Tongue (tissue), 2 donors: ENCODE data around the gene ANTXR1. TPM values are rescaled to one million over a fixed set of nuclear protein-coding genes. Genes with fewer than 3 reads are reported as not detected.
"Not testable (repeated sequence)": the region's sequence is repeated elsewhere in the genome, so short reads cannot be mapped to it uniquely, and the experiment has no call there.

Experiments
- DNase-seq: peaks from one replicate; pipeline ENCODE4 v3.0.0-alpha.2; 2015
- total RNA-seq: library from RNA; depleted of rRNA; stranded (reverse); fragments of >200 nt; gene quantifications from one replicate; pipeline ENCODE4 v1.2.3, GENCODE V29; 2014

ANTXR1 gene
- total RNA-seq, 1 donor from 2014 or later, result 104 TPM

DNA sequence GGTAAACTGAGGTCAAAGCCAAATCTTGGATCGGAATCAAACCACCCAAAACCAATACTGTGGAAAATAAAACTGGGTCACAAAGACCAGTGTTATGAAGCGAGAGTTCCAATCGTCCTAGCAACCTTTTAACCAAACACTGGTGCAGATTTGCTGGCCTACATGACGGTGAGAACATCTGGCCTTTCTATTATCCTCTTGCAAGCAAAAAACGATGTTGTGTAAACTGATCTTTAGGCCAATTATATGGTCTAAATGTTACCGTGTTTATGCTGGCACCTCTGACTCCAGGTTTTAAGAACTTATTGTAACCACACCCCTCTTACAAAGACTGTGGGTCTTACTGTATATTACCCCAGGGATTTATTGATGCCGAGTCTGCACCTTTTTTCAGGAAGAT lies 228.1 kb downstream of the ANTXR1 start:
- DNase-seq, result peak; percentile 86

DNA sequence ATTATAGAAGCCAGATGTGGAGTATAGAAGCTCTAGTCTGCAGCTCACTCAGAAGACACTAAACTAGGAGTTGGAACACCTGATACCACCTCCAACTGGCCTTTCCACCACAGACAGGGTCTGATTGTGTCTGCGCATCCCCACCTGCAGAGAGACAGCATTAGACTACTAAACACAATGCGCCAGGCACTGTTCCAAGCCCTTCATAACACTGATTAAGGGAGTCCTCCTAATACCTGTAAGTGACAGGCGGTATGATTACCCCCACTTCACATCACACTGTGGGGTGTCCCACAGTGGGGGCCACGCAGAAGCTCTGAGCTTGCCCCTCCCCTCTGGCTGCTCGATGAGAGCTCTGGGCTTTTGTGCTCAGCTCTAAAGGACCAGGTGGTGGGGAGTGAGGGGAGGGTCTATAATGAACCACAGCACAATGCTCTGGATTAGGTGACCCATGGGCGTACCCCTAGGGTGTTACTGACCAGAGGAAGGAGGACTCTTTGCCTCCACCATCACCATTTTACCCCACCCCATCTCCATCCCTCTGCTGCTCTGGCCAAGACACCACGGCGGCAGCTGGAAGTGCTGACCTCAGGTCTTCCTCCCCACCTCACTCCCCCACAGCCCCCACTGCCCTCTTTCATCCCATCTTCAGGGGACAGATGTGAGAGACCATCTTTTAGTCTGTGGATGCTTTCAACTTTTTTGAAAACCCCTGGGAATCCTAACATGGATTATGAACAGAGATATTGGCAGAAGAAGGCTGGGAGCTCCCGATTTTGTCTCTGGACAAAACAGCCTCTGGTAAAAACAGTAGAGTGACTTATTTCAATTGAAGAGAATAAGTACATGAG lies 228.9 kb downstream of the ANTXR1 start:
- peak; percentile 36 for DNase-seq

DNA sequence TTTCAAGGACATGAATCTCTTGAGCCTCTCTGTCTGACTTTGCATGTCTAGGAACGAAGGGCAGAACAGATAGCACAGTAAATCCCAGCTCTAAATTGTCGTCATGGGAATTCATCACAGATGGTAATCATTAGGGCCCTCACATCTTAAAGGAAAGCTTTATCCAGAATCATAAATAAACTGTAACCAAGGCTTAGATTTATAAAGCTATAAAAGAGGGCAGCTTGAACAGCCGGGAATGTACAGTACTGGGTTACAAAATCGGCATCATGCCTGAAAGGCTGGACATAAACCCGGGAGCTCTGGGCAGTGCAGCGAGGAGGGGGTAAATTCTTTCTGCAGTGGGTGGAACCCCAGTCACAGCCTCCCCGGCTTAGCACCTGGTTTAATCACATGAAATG lies 229.7 kb downstream of the ANTXR1 start:
- peak; percentile 89 for DNase-seq

DNA sequence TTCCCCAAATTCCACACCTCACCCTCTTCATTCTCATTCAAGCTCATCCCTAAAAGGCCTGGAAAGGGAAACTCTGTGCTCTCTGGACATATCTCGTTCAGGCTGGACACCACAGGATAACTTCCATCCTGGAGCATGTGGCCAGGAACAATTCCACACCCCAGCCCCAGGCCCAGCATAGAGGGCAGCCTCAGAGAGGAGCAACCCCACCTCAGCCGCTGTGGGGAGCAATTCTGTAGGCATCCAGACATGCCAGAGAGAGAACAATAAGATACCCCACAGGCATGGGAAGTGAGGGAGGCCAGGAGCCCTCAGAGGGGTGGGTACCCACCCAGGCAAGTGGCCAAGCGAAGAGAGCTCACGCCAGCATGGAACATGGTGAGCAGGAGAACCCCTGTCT lies 230.7 kb downstream of the ANTXR1 start:
- no peak for DNase-seq

DNA sequence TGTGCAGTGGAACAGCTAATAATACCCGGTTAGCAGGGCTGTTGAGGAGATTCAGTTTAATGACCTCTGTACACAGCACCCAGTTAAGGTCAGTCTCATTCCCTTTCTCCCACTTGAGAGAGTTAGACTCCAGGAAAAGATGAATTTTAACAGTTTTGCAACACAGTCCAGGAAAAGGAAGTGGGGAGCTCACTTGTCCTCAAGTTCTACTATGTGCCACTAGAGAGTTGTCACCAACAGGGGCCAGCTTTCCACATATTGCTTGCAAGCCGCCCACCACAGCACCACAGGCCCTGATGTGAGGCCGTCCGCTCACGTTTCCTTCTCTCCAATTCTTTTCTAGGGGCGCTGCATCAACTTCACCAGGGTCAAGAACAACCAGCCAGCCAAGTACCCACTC lies 231.9 kb downstream of the ANTXR1 start:
- DNase-seq, result no peak

DNA sequence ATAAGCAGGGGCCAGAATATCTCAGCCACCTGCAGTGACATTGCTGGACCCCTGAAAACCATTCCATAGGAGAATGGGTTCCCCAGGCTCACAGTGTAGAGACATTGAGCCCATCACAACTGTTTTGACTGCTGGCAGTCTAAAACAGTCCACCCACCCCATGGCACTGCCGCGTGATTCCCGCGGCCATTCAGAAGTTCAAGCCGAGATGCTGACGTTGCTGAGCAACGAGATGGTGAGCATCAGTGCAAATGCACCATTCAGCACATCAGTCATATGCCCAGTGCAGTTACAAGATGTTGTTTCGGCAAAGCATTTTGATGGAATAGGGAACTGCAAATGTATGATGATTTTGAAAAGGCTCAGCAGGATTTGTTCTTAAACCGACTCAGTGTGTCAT lies 234.6 kb downstream of the ANTXR1 start:
- DNase-seq, result no peak

DNA sequence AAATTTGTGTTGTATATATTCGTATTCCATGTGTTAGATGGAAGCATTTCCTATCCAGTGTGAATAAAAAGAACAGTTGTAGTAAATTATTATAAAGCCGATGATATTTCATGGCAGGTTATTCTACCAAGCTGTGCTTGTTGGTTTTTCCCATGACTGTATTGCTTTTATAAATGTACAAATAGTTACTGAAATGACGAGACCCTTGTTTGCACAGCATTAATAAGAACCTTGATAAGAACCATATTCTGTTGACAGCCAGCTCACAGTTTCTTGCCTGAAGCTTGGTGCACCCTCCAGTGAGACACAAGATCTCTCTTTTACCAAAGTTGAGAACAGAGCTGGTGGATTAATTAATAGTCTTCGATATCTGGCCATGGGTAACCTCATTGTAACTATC lies 235.3 kb downstream of the ANTXR1 start:
- no peak for DNase-seq

DNA sequence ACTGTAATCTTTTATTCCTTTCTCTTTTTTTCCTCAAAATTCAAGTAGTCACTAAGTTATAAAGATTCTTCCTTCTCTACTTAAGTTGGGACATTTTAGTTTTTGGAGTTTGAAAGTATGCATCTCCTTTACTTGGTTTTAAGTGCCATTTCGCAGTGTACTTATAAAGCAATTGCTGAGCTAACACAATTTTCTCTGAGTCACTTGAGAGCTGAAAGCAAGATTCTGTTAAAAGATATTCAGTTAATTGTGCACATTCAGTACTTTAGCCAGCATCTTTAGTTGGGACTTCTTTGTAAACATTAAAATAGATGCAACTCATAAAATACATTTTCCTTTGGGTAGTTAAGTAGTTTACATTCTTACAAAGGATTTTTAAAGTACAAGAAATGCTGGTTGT lies 238.0 kb downstream of the ANTXR1 start:
- DNase-seq, result no peak

DNA sequence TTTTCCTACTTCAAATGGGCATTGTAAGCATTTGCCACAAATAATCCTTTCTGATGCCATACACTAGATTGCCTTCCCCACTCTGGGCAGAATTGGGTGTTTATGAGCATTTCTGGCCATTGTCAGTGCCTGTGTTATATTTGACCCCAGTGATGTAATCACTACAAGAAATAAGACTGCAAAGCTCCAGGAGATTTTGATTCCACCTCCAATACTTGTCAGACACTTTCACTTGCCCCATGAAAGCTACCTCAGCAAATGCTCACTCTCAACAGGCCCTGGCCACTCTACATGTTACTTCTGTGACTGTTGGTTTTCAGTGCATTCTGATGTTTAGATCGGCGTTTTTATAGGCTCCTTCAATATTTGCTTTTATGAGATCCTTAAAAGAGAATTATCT lies 239.0 kb downstream of the ANTXR1 start:
- DNase-seq, result no peak

DNA sequence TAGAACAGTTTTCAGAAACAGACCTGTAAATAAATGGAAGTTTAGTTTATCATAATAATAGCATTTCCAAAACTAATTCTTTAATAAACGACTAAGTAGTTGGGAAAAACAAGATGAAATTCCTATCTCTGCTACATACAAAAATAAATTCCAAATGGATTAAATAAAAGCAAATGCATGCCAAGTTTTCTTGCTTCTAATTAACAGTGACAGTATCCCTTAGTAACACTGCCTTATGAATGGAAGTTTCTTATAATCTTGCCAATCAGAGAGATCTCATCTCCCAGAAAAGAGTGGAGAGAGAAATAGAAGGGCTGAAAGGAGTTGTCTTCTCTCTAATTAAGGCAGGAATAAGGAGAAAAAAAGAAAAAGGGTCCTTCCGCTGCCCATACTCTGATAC lies 240.1 kb downstream of the ANTXR1 start:
- peak; percentile 57 for DNase-seq

DNA sequence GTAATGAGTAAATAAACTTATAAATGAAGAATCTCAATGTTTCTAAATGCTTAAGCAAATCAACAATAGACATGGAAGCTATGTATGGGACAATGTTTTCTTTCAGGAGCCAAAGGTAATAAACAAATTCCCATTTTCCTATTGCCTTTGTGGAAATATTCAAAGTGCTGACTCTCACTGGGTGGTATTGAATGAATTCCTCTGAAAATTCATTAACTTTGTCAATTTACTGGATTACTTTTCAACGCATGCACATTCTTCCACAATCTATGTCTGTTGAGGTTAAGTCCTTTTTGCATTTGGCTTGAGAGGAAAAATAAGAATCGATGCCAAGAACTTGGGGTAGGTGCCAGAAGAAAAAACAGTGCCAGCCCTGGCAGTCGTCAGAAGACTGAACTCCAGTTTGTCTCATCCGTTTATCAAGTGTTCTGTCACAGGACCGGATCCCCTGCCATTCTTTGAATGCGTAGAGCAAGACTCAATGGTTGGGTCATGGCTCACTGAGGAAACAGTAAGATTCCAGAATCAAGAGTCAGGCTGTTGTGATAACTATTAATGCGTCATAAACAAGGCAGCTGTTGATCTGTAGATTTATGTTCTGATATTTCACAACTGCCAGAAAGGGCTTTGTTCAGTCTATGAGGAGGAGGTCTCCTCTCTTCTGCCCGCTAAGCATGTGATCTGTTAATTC lies 240.8 kb downstream of the ANTXR1 start:
- DNase-seq, result peak; percentile 85

DNA sequence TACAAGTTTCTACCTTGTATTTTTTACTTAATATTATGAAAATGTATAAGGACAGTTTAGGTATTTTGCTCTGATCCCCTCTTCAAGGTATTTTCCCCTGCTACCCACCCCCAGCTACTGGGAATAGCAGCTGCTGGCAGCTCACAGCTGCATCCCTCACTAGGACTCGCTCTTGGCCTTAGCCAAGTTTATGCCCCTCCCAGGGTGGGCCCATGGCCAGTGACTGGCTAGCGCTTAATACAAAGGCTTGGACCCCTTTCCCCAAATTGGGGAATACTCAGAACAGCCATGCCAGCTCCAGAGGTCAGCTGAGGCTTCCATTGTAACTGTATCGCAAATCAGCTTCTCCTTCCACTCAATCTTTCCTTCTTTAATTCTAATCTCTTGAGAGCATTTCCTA lies 242.8 kb downstream of the ANTXR1 start:
- DNase-seq, result peak; percentile 87

DNA sequence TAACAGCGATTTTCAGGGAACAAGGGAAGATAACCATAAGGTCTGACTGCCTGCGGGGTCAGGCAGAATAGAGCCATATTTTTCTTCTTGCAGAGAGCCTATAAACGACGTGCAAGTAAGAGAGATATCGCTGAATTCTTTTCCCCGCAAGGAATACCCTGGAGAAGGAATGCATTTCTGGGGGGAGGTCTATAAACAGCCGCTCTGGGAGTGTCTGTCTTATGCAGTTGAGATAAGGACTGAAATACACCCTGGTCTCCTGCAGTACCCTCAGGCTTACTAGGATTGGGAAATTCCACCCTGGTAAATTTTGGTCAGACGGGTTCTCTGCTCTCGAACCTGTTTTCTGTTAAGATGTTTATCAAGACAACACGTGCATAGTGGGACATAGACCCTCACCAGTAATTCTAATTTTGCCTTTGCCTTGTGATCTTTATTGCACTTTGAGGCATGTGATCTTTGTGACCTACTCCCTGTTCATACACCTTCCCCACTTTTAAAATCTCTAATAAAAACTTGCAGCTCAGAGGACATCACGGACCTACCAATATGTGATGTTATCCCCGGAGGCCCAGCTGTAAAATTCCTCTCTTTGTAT lies 247.1 kb downstream of the ANTXR1 start:
- not testable (repeated sequence) for DNase-seq

DNA sequence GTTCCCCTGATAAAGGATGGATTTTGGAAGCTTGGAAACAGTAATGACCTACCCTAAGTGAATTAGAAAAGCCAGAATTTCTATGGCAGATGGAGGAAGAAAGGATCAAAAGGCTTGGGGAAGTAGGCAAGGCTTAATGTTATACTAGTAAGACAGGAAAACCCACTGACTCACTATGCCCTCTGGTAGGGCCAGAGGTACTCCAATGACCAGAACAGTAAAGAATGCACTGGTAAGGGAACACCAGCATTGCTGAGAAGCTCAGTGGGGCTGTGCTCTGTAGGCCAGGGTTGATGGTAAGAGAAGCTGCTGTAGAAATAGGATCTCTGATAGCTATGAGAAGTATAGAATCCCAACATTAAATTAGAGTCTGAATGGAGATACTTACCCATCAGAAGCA lies 247.7 kb downstream of the ANTXR1 start:
- DNase-seq, result no peak

DNA sequence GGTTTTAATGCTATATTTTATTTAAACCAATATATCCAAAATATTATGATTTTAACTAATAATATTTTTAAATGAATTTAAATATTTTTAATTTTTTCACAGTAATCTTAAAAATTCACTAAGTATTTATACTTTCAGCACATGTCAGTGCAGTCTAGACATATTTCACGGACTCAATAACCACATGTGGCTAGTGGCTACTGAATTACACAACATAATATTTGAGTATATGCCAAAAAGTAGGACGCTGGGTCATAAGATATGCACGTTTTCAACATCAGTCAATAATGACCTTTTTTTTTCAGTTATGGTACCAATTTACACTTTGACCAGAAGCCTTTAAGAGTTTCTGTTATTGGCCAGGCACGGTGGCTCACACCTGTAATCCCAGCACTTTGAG lies 256.4 kb downstream of the ANTXR1 start:
- DNase-seq, result no peak

DNA sequence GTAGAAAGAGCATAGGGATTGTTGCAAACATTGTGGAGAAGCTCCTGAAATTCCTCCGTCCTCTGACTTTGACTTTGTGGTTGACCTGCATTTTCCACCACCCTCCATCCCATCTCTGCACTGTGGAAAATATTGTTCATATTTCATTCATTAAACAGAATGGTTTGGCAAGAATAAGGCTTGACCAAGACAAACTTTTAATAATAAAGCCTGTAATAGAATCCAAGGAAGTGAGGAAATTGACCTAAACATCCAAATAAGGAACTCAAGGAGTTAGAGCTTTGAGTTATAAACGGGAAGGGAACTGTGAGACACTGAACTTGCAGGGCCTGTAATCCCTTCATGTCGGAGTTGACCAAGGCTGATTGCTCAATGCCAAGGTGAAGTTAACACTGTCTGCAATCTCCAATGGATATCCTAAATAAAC lies 258.9 kb downstream of the ANTXR1 start:
- DNase-seq, result no peak

DNA sequence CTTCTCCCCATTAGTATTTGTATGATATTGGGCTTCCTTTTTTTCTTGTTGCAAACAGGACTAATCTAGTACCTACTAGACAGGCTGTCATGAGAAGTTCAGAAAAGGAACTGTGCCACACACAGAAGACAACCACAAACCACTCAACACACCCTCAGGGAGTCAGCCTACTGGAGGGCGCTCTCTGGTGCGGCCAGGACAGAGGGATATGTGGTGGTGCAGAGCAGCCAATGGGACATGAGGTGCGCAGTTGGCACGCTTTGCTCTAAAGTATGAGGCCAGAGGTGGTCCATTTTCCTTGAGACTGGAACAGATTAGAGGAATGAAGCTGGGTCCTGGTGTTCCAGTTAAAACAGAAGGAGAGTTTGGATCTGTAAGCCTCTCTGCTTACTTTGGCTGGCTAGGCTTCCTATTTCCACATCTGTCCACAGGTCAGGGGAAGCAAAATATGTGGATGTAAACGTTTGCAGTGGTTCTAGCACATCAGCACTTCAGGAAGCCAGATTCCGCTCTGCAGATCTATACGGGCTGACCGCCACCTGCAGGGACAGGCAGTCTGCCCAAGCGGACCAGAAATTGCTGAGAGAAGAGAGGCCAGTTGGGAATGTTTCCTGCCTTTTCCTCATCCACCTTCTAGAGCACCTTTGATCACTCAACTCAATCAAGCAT lies 260.0 kb downstream of the ANTXR1 start:
- peak; percentile 68 for DNase-seq

DNA sequence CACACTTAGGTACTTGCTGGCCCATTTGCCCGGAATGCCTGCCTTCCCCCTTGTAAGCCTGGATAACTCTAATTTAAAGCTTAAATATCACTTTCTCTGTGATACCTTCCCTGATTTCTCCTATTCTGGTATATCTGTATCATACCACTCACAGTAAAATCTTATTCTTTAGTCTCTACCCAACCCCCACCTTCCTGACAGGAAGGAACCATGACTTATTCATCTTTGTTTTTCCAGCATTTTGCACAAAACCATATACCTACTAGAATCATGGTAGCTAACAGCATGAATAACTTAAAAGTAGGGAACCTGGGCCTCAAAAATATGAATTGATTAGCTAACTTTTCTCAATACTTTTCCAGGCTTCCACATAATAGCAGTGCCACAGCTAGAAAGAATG lies 262.5 kb downstream of the ANTXR1 start:
- no peak for DNase-seq

DNA sequence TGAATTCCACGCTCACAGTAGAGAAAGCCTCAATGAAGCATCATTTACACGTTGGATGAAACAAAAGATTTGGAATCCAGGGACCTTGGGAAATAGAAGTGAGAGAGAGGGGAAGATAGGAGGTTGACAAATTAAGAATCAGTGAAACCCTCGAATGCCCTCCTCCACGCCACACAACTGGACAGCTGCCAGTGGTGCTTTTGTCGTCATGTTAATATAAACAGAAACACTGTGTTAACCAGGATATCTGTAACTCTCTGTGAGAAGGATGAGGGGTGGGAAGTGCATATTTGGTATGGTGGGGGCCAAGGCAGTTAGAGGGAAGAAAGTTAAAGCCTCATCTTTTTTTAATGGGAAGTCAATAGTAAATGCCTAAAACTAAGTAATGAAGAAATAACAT lies 265.4 kb downstream of the ANTXR1 start:
- peak; percentile 33 for DNase-seq

DNA sequence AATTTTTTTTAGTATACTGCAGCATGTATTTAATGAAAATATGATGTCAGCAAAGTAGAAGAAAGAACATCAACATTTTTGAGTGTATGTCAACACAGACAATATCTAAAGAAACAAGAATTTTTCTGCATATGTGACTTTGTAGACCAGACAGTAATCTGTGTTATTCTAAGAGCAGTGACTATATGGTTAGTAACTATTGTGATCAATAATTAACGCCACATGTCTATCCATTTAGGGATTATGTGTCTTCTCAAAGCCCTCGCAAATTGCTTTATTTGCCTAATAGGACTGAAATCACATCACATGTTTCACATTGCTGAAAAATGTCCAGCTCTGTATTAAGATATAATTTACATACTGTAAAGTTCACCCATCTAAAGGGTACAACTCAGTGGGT lies 266.2 kb downstream of the ANTXR1 start:
- no peak for DNase-seq

DNA sequence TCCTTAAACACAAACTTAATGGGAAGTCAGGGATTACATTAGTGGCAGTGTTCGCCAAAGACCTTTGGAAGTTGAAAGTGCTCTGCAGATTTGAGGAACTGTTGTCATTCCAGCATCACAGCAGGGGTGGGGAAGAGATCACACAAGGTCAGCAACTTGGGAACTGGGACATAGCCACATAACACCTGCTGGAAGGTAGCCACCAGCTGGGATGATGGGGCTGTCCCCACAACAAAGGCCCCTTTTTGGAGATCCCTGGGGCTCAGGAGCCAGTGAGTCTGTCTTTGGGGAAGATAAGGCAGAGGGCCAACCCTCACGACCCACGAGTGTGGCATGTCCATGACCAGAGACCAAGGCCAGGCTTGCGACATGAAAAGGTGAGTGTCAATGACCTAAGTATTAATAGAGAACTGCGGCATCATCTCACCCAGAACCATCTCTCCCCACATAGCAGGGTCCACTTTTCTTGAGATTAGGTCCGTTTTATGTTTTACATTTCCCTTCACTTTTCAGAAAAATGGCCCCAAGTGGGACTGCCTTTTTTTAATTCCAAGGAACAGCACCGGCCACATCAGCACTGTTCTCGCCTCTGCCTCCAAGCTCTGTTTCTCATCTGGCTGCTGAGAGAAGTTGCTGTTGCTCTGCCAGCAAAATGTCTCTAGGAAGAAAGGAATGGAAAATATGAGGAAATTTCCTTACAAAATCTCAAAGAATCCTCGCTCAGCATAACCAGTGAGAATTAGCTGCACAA lies 267.1 kb downstream of the ANTXR1 start:
- peak; percentile 73 for DNase-seq

DNA sequence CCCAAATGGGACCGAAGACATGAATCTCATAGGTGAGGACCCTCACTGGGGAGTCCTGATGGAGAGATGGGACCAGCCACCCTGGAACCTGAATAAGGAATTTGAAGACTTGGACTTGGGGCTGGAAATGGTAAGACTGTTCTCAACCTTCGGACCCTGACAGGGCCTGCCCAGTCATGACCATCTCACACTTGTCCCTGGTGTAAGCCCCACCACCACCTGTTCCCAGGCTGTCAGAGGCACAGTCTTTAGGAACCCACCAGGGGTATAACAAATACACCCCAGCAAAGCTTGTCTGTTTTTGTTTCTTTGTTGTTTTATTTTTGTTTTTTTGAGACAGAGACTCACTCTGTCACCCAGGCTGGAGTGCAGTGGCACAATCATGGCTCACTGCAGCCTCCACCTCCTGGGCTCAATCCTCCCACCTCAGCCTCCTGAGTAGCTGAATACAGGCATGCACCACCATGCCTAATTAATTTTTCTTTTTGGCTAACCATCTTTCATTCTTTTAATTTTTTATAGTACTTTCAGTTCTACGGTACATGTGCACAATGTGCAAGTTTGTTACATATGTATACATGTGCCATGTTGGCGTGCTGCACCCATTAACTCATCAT lies 267.9 kb downstream of the ANTXR1 start:
- no peak for DNase-seq
